HG03439 (cell line): ENCODE measurements around the gene TMEM141.
A peak's percentile ranks its signal among the peaks of the same experiment; 100 is the strongest.

Experiments
- ATAC-seq: cut with Tn5 transposase; IDR thresholded peaks from one replicate; pipeline ENCODE4 v1.9.1; 2021; ENCODE audit warnings: mild to moderate bottlenecking, moderate library complexity; ENCODE audit not compliant: unreplicated experiment

TMEM141 gene

GRCh38 chr9:136790640-136791515 is at the start of gene TMEM141:
TMEM141 (plus strand) TSS chr9:136791344; CDS start chr9:136791371, 27 bp downstream.
- peak; percentile 82 for ATAC-seq

DNA sequence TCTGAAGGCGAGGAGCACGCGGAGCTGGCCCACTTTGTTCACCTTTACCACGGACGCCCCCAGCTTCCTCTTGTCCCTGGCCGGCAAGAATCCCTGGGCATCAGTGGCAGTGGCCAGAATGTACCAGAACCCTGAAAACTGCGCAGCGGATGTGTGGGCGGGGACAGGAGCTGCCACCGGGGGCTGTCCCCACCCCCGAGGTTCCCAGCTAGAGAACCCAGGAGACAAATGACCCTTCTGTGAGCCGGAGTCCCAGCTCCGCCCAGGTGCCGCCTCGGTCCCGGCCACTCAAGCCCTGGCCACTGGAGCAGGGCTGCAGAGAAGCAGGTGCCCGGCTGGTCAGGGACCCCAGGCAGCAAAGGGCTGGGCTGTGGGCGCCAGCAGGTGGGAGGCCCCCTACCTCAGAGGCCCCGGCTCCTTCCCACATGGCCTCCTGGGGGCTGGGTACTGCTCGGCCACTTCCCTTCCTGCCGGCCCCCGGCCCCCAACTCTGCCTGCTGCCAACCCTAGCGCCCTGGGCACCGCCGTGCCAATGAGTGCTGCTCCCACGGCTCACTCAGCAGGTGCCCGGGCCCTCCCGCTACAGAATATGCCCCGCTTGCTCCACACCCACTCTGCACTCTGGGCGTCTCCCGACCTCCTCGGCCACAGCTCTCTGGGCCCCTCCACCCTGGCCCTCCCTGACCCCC is 49.1 kb upstream of the TMEM141 start:
- ATAC-seq = no peak

DNA sequence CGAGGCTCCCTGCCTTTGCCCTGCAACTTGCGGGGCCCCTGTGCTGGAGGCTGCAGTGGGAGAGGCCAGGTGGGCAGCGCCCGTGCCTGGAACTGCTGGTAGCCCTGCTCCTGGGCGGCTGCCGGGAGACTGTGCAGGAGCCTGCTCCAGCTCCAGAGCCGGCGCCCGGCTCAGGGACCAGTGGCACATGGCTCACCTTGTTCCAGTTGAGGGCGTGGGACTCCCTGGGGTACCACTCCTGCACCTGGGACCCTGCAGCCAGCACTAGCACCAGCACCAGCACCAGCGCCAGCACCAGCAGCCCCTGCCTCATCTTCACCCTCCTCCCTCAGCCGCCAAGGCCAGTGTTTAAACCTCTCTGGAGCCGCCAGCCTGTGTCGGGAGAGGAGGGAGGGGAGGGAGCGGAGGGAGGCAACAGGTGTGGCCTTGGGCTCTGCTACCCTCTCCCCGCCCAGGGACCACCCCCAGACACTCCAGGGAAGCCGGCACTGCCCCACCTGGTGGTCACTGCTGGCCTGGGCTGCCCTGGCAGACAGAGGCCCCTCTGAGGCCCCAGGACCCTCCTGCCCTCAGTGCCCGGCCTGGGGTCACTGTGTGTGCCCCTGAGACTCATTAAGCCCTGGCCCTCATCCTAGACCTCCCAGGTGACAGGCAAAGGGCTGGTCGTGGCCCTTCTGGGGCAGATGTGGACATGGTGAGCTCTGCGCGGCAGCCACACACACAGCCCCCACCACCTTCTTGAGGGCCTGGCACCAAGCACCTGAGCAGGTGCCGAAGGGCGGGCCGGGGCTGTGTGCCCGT is 48.4 kb upstream of the TMEM141 start, which contains the start of gene LCN10:
Gene LCN10 (minus strand): TSS at position 350 of the 801 bp plus-strand sequence. CDS start 37 bp downstream, at position 313.
- no peak for ATAC-seq

- ATAC-seq = no peak
Observed at GRCh38 chr9:136743639-136744211, 47.4 kb upstream of the TMEM141 start.

- no peak for ATAC-seq
Observed at GRCh38 chr9:136744773-136745172, 46.4 kb upstream of the TMEM141 start.

DNA sequence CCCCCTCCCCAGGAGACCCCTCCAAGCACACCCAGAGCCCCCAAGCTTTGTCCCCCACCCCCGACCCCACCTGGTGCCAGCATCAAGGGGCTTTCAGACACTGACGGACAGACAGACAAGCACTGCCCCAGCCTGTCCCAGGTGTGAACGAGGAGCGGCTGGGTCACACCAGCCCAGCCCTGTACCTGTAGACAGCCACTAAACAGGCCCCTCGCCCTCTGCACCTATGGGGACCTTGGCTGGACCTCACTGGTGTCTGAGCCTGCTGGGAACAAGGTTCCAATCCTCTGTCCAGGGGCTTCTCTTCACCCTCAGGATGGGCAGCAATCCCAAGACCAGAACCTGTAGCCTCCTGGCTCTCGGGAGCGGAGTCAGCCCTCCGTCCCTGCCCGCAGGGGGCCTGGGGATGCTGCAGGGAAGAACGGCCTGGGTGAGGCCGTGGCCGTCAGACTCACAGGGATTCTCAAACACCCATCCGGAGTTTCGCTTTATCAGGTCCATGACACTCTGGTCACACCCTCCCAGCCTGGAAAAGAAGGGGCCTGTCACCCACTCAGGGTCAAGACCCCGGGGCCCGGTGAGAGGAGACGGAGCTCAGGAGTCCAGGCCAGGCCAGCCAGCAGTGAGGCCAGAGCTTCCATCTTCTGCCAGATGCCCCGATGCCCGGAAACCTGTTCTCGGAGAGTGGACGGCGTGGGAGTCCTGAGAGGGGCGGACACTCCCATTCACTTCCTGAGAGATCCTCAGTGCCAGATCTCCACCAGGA is 45.6 kb upstream of the TMEM141 start:
- ATAC-seq = no peak

DNA sequence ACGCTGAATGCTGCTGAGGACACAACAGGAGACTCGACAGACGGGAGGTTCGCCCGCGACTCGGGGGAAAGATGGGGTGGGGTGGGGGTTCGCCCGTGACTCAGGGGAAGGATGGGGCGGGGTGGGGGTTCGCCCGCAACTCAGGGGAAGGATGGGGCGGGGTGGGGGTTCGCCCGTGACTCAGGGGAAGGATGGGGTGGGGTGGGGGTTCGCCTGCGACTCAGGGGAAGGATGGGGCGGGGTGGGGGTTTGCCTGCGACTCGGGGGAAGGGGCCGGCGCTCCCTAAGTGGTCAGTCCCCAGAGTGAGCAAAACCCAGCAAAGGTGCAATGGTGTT is 45.0 kb upstream of the TMEM141 start:
- ATAC-seq = no peak

GRCh38 chr9:136746621-136747020 is 44.5 kb upstream of the TMEM141 start:
- ATAC-seq = no peak

DNA sequence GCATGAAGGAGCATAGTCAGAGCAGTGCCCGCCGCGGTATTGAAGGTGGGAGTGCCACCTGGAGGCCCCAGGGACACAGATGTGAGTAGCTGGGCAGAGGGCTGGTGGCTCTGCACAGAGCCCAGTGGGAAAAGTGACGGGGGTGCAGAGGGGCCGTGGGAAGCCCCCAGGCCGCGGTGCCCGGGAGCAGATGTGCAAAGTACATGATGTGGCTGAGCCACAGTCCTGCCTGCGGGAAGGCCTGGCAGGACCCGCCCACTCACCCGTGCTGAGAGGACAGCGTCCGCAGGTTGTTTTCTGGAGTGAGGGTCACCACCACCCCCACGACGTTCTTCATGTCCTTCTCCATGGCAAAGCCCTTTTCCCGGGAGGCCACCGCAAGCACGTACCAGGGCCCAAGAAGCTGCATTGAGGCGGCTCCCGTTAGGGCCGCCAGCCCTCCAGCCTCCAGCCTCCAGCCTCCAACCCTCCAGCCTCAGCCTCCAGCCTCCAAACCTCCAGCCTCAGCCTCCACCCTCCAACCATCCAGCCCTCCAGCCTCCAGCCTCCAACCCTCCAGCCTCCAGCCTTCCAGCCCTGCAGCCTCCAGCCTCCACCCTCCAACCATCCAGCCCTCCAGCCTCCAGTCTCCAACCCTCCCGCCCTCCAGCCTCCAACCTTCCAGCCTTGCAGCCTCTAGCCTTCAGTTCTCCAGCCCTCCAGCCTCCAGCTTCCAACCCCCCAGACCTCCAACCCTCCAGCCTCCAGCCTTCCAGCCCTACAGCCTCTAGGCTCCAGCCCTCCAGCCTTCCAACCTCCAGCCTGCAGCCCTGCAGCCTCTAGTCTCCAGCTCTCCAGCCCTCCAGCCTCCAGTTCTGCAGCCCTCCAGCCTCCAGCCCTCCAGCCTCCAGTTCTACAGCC is 43.7 kb upstream of the TMEM141 start:
- no peak for ATAC-seq

GRCh38 chr9:136748201-136748600 is 42.9 kb upstream of the TMEM141 start, which contains the start of gene LCN6:
LCN6 (minus strand) TSS chr9:136748525; CDS start chr9:136748483, 42 bp downstream.
- ATAC-seq = no peak

- no peak for ATAC-seq
Observed at GRCh38 chr9:136748666-136749611, 42.2 kb upstream of the TMEM141 start.

- no peak for ATAC-seq
Observed at GRCh38 chr9:136750526-136750925, 40.6 kb upstream of the TMEM141 start.

- ATAC-seq = no peak
Observed at GRCh38 chr9:136751244-136751643, 39.9 kb upstream of the TMEM141 start.

DNA sequence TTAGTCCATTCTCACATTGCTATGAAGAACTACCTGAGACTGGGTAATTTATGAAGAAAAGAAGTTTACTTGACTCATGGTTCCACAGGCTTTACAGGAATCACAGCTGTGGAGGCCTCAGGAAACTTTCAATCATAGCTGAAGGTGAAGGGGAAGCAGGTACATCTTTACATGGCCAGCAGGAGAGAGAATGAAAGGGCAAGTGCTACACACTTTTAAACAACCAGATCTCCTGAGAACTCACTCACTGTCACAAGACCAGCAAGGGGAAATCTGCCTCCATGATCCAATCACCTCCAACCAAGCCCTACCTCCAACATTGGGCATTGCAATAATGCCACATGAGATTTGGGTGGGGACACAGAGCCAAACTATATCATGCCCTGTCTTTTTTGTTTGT is 39.3 kb upstream of the TMEM141 start:
- no peak for ATAC-seq

DNA sequence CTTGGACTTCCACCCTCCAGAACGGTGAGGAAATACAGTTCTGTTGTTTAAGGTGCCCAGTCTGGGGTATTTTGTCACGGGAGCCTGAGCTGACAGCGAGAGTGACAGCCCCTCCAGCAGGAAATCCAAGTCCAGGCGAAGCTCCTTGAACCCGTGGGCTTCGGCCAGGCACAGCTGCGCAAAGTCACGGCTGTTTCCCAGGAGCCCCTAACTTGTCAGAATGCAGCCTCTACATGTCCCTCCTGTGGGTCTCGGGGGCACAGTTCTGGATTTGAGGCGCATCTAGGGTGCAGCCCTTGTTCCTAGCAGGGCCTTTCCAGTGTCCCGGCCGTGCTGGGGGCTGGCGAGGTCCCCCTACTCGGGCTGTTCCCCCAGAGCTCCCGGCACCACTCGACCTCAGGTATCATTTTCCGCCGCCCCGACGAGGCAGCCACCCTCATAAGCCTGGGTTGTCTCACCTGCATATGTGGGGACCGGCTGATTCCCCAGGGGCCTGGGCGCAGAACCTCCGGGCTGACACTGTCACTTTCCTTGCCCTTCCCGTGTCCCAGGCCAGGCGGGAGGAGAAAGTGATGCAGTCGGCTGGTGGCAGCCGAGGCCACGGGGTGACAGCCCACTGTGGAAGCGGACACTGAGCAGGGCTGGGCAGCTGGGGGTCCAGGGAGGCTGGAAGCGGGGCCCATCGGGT is 37.6 kb upstream of the TMEM141 start:
- ATAC-seq = no peak

DNA sequence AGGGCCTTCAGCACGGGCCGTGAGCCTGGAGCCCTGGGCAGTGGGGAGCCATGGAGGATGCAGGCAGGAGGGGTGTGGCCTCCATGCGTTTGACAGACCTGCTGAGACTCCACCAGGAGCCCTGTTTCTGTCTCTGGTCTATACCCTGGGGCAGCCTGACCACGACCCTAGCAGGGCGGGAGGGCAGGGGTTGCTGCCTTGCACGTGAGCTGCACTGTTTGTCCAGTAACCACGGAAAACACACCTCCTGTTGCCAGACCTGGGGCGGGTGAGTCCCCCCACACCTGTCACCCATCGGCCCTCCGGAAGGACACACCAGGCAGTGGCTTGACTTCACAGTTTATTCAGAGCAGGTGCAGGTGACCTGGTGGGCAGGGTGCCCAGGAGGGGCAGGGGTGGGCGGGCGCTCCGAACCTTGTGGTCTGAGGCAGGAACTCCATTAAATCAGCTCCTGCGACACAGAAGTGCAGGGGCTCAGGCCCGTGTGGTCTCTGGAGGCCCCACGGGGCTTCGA is 37.0 kb upstream of the TMEM141 start:
- ATAC-seq = no peak

DNA sequence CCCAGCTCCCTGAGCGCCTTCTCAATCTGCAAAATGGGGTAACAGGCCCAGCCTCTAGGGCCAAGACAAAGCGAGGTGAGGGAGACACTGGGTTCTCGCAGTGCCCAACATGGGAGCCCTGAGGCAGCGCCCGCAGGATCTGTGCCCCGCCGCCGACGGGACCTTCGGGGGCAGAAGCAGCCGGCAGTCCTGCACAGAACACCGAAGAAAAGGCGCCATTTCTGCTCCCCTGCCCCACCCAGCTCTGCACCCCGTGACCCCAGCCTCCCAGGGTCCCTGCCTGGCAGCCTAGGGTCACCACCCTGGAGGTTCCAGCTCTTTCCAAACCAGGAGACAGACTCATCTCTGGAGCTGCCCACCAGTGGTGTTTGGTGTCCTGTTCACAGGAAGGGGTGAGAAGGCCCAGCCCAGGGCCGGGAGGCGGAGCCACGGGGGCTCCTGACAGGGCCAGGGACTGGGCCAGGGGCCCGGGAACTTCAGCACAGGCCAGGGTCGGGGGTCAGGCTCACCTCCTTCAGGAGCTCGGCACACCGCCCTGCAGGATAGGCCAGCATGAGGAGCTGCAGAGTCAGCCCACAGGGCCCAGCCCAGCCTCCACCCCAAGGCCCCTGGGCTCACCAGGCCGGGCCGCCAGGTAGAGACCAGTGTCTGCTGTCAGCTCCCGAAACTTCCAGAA is 36.4 kb upstream of the TMEM141 start:
- ATAC-seq = no peak
